Activated CD4-positive, alpha-beta T cell treated with anti-CD3 and anti-CD28 coated beads, Interleukin-2, amount 10 ng/mL, durations not matched to agents 24 days and 14 days (primary cell): Measurements from ENCODE around the gene KAT6B. TPM values are rescaled to one million over a fixed set of nuclear protein-coding genes. Genes with fewer than 3 reads are reported as not detected.

Experiments
- DNase-seq: peaks from one replicate; pipeline ENCODE4 v3.0.0; 2022
- H3K27ac Mint-ChIP-seq: one replicate; pipeline ENCODE4 v1.8.0; 2022; ENCODE audit warnings: mild to moderate bottlenecking, mixed read lengths
- H3K27me3 Mint-ChIP-seq: one replicate; pipeline ENCODE4 v1.8.0; 2022; ENCODE audit warnings: mixed read lengths
- H3K36me3 Mint-ChIP-seq: one replicate; pipeline ENCODE4 v1.8.0; 2022; ENCODE audit warnings: low read depth, mild to moderate bottlenecking, mixed read lengths
- H3K4me1 Mint-ChIP-seq: one replicate; pipeline ENCODE4 v1.8.0; 2021; ENCODE audit warnings: mixed read lengths
- H3K4me3 Mint-ChIP-seq: one replicate; pipeline ENCODE4 v1.8.0; 2022; ENCODE audit warnings: mild to moderate bottlenecking, moderate library complexity, mixed read lengths
- H3K9me3 Mint-ChIP-seq: one replicate; pipeline ENCODE4 v1.8.0; 2021; ENCODE audit warnings: mixed read lengths
- intact Hi-C: fragments of 100-400 bp; cut with micrococcal nuclease; formaldehyde crosslinking; loops from one replicate; pipeline ENCODE4 v1.15.1; 2023
- total RNA-seq: library from RNA; stranded (reverse); gene quantifications from 2 replicates; pipeline ENCODE4 v1.2.3, GENCODE V29; 2022

Gene KAT6B
- total RNA-seq, 1 donor from 2014 or later, result 21.7 TPM

DNA sequence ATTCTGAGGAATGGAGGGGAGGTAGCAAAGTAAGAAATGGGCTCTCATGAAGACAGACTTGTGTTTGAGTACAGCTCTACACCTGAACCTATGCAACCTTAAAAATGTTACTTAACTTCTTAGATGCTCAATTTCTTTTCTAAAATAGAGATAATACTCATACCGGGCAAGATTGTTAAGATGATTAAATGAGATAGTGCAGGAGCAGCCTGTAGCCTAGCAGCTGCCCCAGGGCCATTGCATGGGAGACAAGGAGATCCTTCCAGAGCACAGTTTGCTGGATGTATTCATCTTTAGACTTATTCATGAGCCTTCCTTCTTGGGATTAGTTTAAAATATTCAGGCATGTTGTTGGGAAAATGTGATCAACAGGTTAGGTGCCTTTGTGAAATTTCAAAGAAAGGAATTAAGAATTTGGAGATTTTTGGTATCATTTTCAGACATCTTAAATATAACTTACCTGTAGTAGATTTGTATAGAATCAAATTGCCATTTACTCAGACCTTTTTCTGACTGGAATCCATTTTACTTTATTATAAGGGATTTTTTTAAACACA, 130.2 kb downstream of the KAT6B start:
- no peaks in the 10 kb centered on the region for H3K27me3 Mint-ChIP-seq
- no peak for DNase-seq
- no peak overlapping the region for H3K4me3 Mint-ChIP-seq
- intact Hi-C loops, result no loop called here
- peaks cover 10% of the 10 kb centered on the region for H3K4me1 Mint-ChIP-seq
- no peak overlapping the region for H3K27ac Mint-ChIP-seq
- no peaks in the 10 kb centered on the region for H3K9me3 Mint-ChIP-seq
- peaks cover 6% of the 10 kb centered on the region for H3K36me3 Mint-ChIP-seq

DNA sequence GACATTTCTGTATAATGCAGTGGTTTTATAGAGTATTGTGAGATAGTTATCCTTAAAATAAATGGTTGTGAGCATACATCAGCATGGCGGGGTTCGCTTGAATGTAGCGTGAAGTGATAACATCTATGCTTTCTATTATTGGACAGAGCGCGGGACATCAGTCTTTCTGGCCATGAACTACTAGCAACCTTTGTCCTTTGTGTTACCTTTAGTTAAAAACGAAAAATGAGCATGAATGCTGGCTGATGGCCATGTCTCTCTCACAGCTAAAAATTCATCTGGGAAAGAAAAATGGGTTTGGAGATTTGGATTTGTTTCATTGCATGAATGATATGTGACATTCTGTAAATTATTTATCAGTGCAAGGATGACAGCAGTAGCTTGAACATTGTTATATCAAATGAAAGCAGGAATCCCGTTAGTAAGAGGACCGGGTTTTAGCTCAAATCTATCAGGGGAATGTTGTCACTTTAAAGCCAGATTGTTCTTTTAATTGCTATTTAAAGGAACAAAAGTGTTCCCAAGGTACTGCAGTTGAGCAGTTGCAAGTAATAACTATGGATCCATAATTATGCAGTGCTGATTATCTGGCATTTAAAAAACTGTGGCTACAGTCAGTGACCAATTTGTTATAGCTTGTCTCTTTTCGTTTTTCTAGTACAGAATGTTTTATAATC, 131.0 kb downstream of the KAT6B start:
- peaks cover 10% of the 10 kb centered on the region for H3K4me1 Mint-ChIP-seq
- no peak for DNase-seq
- no peak overlapping the region for H3K27ac Mint-ChIP-seq
- peaks cover 6% of the 10 kb centered on the region for H3K36me3 Mint-ChIP-seq
- no peak overlapping the region for H3K4me3 Mint-ChIP-seq
- no peaks in the 10 kb centered on the region for H3K9me3 Mint-ChIP-seq
- no peaks in the 10 kb centered on the region for H3K27me3 Mint-ChIP-seq
- intact Hi-C loops, result no loop called here

DNA sequence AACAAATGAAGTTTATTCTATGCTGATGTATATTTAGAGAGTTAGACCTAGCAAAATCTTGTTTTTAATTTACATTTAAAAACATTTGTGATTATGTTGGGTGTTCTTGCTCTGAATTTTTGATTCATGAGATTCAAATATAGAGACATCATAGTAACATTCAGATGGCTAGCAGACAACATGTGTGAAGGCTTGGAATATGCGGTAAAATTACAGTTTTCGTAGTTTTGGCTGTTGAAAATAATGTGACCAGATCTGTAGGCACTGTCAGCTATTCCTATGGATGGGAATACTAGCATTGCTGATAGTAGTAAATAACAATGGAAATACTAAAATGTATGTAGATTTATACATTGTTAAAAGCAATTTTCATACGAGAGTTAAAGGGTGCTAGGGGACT, 131.9 kb downstream of the KAT6B start:
- Mint-ChIP-seq H3K36me3 (peaks cover 5% of the 10 kb centered on the region), H3K4me1 (peaks cover 10% of the 10 kb centered on the region), H3K27me3 (no peaks in the 10 kb centered on the region), H3K9me3 (no peaks in the 10 kb centered on the region), H3K4me3 (no peak overlapping the region), H3K27ac (no peak overlapping the region)
- intact Hi-C loops, result no loop called here
- DNase-seq, result no peak

DNA sequence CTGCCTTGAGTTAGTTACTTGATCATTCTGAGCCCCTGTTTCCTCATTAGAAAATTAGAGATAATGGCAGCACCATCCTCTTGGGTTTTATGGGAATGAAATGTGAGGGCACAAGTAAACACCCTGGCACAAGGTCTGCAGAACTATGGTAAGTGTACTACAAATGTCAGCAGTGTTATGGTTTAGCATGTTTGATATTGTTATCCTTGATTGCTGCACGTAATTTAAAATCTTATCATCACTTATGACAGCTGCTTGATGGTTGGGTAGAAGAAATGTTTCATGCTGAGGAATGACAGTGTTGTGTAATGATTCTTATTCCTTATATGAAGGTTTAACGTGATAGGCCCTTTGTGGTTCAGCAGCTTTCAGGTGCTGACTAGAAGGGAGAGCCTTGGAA, 134.3 kb downstream of the KAT6B start:
- DNase-seq, result no peak
- H3K9me3 Mint-ChIP-seq, result peaks cover 4% of the 10 kb centered on the region
- peaks cover 18% of the 10 kb centered on the region for H3K4me1 Mint-ChIP-seq
- intact Hi-C loops, result no loop called here
- no peak overlapping the region for H3K27ac Mint-ChIP-seq
- peaks cover 11% of the 10 kb centered on the region for H3K36me3 Mint-ChIP-seq
- H3K27me3 Mint-ChIP-seq, result no peaks in the 10 kb centered on the region
- H3K4me3 Mint-ChIP-seq, result no peak overlapping the region

DNA sequence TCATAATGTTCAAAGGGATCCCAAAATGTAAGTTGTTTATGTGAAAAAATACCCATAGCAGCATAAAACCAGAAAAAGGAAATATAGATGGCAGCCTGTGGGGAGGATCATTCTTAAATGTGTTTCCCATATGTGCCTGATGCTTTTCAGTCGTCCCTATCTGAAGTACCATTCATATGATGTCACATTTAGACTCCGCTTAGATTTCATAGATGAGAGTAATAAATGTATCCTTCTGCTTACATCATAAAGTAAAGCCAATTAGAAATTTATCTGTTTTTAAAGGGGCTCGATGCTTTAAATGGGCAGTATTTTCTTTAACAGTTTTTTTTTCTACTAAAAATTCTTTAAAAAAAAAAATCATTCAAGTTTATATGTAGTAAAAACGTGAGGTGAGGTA, 136.1 kb downstream of the KAT6B start:
- no peaks in the 10 kb centered on the region for H3K27me3 Mint-ChIP-seq
- no peak overlapping the region for H3K4me3 Mint-ChIP-seq
- no peak overlapping the region for H3K27ac Mint-ChIP-seq
- H3K36me3 Mint-ChIP-seq, result peaks cover 14% of the 10 kb centered on the region
- peaks cover 4% of the 10 kb centered on the region for H3K9me3 Mint-ChIP-seq
- intact Hi-C loops, result no loop called here
- DNase-seq, result no peak
- peaks cover 17% of the 10 kb centered on the region for H3K4me1 Mint-ChIP-seq

DNA sequence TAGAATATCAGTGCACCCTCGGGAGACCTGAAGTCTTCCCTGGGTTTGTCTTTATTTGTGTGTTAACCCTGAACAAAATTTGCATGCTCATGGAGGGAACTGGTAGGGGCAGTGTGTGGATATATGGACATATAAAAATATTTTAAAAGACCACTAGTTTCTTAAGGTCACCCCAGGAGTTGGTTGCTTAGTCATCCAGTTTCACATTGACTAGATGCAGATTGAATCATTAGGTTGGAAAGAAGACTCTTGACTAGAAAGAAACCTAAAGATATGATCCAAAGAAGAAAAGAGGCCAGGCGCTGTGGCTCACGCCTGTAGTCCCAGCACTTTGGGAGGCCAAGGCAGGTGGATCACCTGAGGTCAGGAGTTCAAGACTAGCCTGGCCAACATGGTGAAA, 137.1 kb downstream of the KAT6B start:
- H3K4me3 Mint-ChIP-seq, result no peak overlapping the region
- peaks cover 15% of the 10 kb centered on the region for H3K36me3 Mint-ChIP-seq
- DNase-seq, result no peak
- H3K9me3 Mint-ChIP-seq, result peaks cover 4% of the 10 kb centered on the region
- peaks cover 25% of the 10 kb centered on the region for H3K4me1 Mint-ChIP-seq
- H3K27ac Mint-ChIP-seq, result no peak overlapping the region
- H3K27me3 Mint-ChIP-seq, result no peaks in the 10 kb centered on the region
- intact Hi-C loops, result no loop called here

DNA sequence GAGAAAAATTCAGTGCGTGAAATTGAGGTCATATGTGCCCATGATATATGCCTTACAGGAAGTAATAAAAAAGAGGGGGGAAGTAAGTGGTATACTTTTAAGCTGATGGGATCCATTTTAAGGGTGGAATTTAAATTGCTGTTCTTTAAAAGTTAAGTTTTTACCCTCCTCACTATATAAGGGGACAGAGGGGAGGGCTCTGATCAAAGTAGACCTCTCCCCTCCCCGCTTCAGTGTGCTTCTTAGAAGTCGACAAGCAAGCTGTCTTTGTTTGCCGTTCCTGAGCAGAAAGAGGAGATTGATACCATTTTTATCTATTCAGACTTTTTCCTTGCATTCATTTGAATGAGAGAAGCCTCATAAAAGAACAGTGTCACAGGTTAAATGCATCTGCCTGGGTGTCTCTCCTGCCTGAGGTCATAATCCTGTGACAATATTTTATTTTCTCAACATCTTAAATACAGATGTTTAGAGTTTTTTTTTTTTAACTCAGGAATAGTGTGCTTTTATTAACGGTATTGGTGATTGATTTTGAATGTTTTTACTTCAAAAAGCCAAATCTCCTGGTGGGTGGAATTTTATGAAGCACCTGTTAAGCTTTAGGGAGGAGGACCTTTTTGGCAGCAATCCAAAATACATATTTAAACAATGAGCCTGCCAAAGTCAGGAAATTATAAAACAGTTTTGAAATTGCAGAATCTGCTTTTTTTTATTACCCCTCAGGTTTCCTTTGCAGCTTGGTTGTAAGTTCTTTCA, 141.7 kb downstream of the KAT6B start:
- intact Hi-C loops, result no loop called here
- peaks cover 4% of the 10 kb centered on the region for H3K9me3 Mint-ChIP-seq
- H3K36me3 Mint-ChIP-seq, result peaks cover 20% of the 10 kb centered on the region
- DNase-seq, result no peak
- peak overlapping the region; percentile 37 for H3K4me3 Mint-ChIP-seq
- H3K27ac Mint-ChIP-seq, result peak overlapping the region; percentile 22
- no peaks in the 10 kb centered on the region for H3K27me3 Mint-ChIP-seq
- peaks cover 23% of the 10 kb centered on the region for H3K4me1 Mint-ChIP-seq

DNA sequence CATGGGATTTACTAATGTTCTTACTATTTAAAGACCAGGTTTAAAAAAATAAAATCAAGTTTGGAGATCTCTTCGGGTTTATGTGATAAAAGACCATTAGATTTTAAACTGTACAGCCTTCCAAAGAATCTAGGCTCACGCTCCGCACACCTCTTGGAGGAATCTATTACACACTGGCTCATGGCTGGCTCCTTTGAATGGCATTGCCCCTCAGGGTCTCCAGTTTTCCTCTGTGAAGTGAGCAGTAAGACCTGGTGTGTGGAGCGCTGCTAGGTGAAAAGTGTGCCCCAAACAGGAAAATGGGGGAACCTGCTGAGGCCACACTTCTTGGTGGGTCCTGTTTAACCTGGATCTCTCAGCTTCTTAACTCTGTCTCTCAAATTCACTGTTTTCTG, 142.3 kb downstream of the KAT6B start:
- Mint-ChIP-seq H3K4me3 (no peak overlapping the region), H3K27ac (no peak overlapping the region), H3K27me3 (no peaks in the 10 kb centered on the region), H3K9me3 (peaks cover 4% of the 10 kb centered on the region), H3K36me3 (peaks cover 22% of the 10 kb centered on the region), H3K4me1 (peaks cover 17% of the 10 kb centered on the region)
- no peak for DNase-seq
- intact Hi-C loops, result no loop called here

DNA sequence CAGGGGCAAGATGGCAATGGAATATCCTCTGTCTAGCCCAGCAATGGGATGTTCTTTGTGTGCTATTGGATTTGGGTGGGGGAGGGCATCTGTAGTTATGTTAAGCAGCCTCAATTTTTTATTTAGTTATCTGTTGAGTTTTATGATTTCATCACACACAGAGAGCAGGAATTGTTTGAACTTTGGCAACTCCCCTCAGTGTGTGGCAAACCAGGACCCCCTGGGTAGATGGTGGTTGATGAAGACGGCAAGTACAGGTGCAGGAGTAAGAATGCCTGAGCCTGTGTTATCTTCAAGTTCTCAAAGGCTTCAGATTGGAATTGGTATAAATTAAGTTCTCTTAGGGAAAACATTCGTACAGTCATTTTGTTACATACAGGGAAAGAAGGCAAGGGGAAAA, 142.7 kb downstream of the KAT6B start:
- no peak overlapping the region for H3K4me3 Mint-ChIP-seq
- peaks cover 22% of the 10 kb centered on the region for H3K36me3 Mint-ChIP-seq
- no peak for DNase-seq
- H3K4me1 Mint-ChIP-seq, result peaks cover 16% of the 10 kb centered on the region
- no peak overlapping the region for H3K27ac Mint-ChIP-seq
- no peaks in the 10 kb centered on the region for H3K27me3 Mint-ChIP-seq
- peaks cover 4% of the 10 kb centered on the region for H3K9me3 Mint-ChIP-seq
- intact Hi-C loops, result no loop called here

DNA sequence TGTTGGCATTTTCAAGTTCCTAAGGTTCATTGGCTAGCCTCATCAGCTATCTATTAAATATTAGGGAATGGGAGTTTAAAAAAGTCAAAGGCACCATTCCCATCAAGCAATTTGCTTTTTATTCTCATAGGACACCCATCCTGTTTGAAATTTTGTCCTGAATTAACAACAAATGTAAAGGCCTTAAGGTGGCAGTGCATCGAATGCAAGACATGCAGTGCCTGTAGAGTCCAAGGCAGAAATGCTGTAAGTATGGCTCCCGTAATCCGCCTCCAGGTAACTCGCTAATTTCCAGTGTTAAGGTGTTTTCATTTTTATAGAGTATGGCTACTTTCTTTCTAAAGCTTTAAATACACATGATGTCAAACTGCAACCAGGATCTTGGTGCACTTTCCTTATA, 143.1 kb downstream of the KAT6B start:
- Mint-ChIP-seq H3K4me3 (no peak overlapping the region), H3K36me3 (peaks cover 19% of the 10 kb centered on the region), H3K27me3 (no peaks in the 10 kb centered on the region), H3K9me3 (peaks cover 4% of the 10 kb centered on the region), H3K4me1 (peaks cover 13% of the 10 kb centered on the region), H3K27ac (no peak overlapping the region)
- no peak for DNase-seq
- intact Hi-C loops, result no loop called here

DNA sequence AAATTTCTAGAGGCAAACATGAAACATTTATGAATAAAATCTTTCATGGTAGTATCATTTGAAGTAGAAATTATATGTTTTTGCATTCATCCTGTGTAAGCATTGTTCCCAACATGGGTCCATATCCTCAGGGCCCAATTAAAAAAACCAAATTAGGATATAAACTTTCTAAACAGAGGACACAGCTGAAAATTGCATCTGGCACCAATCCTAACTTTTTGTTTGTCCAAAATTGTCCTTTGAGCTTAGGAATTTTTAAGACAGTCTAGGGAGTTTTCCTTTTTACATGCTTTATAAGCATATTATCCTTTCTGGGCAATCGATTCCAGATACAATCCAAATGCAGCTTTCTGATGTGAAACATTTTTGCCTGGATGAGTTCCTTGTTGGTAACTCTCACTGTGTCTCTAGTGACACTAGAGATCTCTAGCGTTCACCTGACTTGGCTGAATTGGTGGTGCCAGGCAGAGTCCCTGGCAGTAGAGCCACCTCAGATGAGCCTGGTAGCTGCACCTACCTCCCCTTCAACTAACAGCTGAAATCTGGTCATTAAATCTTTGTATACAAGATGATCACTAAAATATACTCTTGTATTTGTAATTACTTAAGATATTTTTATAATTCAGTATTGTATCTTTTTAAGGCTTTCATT, 147.5 kb downstream of the KAT6B start:
- no peak for DNase-seq
- intact Hi-C loops, result loop anchor here (10.0 kb wide), 1 partner anchor 79 kb away; no protein-coding TSS in a partner anchor
- no peaks in the 10 kb centered on the region for H3K27me3 Mint-ChIP-seq
- no peak overlapping the region for H3K4me3 Mint-ChIP-seq
- no peak overlapping the region for H3K27ac Mint-ChIP-seq
- H3K4me1 Mint-ChIP-seq, result peaks cover 34% of the 10 kb centered on the region
- no peaks in the 10 kb centered on the region for H3K9me3 Mint-ChIP-seq
- peaks cover 34% of the 10 kb centered on the region for H3K36me3 Mint-ChIP-seq

DNA sequence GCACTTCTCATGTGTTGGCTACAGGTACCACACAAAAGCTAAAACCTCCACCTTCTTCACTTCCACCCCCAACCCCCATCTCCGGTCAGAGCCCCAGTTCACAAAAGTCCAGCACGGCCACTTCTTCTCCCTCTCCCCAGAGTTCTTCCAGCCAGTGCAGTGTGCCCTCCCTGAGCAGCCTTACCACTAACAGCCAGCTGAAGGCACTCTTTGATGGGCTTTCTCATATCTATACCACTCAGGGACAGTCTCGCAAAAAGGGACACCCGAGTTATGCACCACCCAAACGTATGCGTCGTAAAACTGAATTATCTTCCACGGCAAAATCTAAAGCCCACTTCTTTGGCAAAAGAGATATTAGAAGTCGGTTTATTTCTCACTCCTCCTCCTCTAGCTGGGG, 149.4 kb downstream of the KAT6B start:
- H3K9me3 Mint-ChIP-seq, result no peaks in the 10 kb centered on the region

DNA sequence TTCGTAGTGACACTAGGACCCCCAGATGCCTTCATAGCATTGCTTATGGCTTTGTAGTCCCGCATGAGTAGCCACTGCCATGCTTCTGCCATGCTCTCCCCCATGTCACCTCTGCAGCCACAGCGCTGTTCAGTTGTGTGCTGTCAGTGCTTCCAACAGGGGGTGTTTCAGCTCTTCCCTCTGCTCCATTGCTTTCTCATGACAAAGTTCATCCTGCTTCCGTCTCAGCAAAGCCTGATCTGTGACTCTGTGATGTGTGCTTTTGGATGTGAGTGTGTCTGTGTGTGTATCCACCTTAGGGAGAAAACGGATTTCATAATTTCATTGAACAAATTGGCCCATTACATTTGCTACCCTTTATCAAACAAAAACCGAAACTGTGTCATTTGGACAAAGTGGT, 150.2 kb downstream of the KAT6B start:
- Mint-ChIP-seq H3K4me3 (peak overlapping the region; percentile 3), H3K9me3 (no peaks in the 10 kb centered on the region), H3K27ac (peak overlapping the region; percentile 17), H3K27me3 (no peaks in the 10 kb centered on the region), H3K36me3 (peaks cover 37% of the 10 kb centered on the region), H3K4me1 (peaks cover 38% of the 10 kb centered on the region)
- intact Hi-C loops, result loop anchor here (2.0 to 10.0 kb wide), 3 partner anchors 36 to 150 kb away; partner anchors contain the start of gene KAT6B
- DNase-seq, result no peak

More for the DNA sequence above, 149.4 kb downstream of the KAT6B start:
- peaks cover 38% of the 10 kb centered on the region for H3K4me1 Mint-ChIP-seq
- H3K27ac Mint-ChIP-seq, result no peak overlapping the region
- no peak overlapping the region for H3K4me3 Mint-ChIP-seq
- H3K36me3 Mint-ChIP-seq, result peaks cover 34% of the 10 kb centered on the region
- DNase-seq, result no peak
- intact Hi-C loops, result loop anchor here (2.0 to 10.0 kb wide), 3 partner anchors 37 to 149 kb away; partner anchors contain the start of gene KAT6B
- H3K27me3 Mint-ChIP-seq, result no peaks in the 10 kb centered on the region

DNA sequence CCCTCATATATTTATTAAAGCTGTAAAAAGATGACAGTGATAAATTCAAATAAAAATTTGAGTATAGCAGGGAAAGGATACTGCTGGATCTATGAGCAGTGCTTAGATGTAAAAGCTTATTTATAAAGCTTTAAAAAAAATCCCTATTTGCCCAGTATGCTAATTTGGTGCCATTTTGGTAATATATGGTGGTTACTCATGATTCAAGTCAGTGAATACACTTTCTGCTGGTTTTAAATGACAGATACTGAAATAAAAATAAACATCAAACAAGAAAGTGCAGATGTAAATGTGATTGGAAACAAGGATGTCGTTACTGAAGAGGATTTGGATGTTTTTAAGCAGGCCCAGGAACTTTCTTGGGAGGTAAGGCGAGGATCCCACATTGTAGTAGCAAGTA, 150.7 kb downstream of the KAT6B start:
- H3K4me1 Mint-ChIP-seq, result peaks cover 39% of the 10 kb centered on the region
- no peak for DNase-seq
- H3K36me3 Mint-ChIP-seq, result peaks cover 38% of the 10 kb centered on the region
- H3K9me3 Mint-ChIP-seq, result no peaks in the 10 kb centered on the region
- peak overlapping the region; percentile 71 for H3K4me3 Mint-ChIP-seq
- intact Hi-C loops, result loop anchor here (2.0 to 10.0 kb wide), 3 partner anchors 36 to 150 kb away; partner anchors contain the start of gene KAT6B
- H3K27me3 Mint-ChIP-seq, result no peaks in the 10 kb centered on the region
- H3K27ac Mint-ChIP-seq, result peak overlapping the region; percentile 91
